Tongue (tissue), 2 donors: ENCODE data around the gene KCNJ5. TPM values are rescaled to one million over a fixed set of nuclear protein-coding genes. Genes with fewer than 3 reads are reported as not detected.

Experiments used
- DNase-seq: peaks from one replicate; pipeline ENCODE4 v3.0.0-alpha.2; 2015
- total RNA-seq: library from RNA; depleted of rRNA; stranded (reverse); fragments of >200 nt; gene quantifications from one replicate; pipeline ENCODE4 v1.2.3, GENCODE V29; 2014

Gene KCNJ5
- total RNA-seq, 1 donor from 2014 or later = 6.1 TPM

DNA sequence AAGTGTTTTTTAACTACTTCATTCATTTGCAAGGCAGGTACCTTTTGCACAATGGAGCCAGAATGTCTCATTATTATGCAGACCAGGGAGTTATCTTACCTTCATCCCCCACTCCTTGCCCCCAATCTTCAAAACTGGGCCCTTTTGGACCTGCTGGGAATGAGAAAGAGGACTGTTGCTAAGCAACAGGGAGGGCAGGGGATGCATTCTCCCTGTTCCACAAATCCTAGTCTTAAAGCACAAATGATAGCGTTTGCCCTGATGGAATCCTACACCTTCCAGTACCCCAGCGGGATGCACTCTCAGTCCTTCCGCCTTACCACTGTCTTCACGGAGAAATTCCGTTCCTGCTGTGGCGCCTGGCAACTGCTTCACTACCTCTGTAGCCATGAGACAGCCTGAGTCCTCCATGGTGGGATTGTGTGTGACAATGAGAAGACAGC lies 20.0 kb upstream of the KCNJ5 start:
- no peak for DNase-seq

DNA sequence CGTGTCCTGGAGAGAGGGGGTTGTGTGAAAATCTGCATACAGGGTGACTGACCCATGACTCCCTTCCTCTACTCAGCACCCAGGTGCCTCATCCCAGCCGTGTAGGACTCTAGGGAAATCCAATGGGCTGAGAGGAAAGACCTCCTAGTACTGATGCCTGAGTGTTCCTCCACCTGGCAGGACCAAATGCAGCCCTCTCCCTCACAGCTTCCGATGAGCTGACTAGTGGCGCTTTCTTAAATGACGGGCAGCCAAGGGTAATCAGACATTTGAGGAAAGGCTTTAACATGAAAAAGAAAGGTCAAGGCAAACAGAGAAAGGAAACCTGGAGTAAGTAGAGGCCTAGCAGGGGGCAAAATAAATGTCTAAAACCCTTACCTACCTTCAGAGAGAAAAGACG lies 19.1 kb upstream of the KCNJ5 start:
- DNase-seq = no peak

GRCh38 chr11:128872594-128872993 lies 18.6 kb upstream of the KCNJ5 start:
- DNase-seq = no peak

- peak; percentile 59 for DNase-seq
Measured at GRCh38 chr11:128874427-128874826, 16.7 kb upstream of the KCNJ5 start.

GRCh38 chr11:128876133-128876650 lies 15.0 kb upstream of the KCNJ5 start:
- DNase-seq = no peak

- no peak for DNase-seq
Measured at GRCh38 chr11:128877726-128878125, 13.4 kb upstream of the KCNJ5 start.

- no peak for DNase-seq
Measured at GRCh38 chr11:128878455-128878854, 12.7 kb upstream of the KCNJ5 start.

GRCh38 chr11:128879817-128880216 lies 11.3 kb upstream of the KCNJ5 start:
- no peak for DNase-seq

DNA sequence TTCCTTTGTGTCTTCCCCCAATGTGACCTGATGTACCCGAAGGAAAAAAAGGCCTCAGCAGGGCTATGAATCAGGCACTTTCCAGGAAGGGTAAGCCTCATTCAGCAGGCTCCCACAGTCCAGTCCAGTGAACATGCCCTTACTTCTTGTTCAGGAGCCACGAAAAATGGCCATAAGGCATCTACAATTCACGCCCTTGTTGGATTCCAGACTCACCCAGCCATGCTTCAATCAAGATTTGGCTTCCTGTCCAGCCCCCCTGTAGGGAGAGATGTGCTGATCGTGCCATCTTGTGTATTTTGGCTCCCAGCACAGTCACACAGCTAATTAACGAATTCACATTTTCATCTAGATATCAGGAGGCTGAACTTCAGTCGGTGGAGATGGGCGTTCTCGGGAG lies 9.9 kb upstream of the KCNJ5 start:
- DNase-seq = no peak

DNA sequence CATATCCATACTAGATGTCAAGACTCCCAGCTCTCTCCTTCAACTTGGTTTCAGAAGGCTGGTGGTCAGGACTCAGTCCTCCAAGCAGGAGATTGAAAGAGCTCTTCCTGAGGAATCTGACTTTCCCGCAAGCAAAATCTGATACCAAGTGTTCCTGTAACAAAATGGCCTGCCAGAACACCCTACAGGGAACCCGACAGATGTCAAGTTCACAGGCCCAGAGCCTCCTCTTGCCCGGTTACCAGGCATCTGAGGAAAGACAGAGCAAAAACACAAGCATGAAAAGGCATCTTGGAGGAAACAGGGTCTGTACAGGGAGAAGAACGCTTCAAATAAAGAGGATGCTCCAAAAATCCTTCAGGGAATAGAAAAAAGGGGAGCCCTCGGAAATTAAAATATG lies 8.7 kb upstream of the KCNJ5 start:
- DNase-seq = no peak

DNA sequence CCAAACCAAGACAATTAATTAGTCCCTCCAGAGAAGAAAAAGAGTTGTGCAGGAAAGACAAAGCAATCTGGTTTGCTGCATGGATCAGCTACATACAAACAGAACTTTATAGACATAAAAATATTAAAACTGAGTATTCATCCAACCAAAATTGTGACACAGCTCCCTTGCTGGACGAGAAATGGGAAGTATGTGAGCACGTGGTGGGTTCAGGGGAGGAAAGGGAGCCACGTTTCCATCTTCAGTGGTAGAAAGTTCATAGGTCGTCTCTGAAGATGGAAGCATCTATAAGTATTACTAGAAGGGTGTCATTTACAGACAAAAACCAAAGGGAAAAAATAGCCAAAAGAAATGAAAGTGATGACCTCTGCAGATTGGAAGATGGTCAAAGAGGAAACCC lies 7.1 kb upstream of the KCNJ5 start:
- no peak for DNase-seq

DNA sequence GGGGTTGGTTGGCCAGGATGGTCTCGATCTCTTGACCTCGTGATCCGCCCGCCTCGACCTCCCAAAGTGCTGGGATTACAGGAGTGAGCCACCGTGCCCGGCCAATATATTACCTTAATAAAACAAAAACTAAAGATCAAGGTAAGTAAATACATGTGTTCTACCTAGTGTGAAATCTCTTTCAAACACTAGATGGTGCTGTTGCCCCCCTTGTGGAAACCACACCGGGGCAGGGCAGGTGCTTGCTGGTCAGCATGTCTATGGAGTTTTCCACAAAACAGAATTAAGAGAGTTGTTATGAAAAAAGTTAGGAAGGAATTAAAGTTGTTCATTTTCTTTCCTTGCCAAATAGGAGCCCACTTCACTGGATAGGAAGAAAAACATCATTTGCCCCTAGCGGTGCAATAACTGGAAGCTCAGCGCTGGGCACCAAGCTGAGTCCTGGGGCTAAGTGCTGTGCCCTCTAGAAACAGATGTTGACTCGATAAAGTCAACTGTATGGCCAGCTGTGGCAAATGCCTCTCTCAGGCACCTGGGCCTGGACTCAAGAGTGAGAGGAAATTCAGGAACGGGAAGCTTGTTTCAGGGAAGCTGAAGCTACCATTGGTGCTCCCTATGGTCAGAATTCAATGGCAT lies 6.3 kb upstream of the KCNJ5 start:
- peak; percentile 89 for DNase-seq

DNA sequence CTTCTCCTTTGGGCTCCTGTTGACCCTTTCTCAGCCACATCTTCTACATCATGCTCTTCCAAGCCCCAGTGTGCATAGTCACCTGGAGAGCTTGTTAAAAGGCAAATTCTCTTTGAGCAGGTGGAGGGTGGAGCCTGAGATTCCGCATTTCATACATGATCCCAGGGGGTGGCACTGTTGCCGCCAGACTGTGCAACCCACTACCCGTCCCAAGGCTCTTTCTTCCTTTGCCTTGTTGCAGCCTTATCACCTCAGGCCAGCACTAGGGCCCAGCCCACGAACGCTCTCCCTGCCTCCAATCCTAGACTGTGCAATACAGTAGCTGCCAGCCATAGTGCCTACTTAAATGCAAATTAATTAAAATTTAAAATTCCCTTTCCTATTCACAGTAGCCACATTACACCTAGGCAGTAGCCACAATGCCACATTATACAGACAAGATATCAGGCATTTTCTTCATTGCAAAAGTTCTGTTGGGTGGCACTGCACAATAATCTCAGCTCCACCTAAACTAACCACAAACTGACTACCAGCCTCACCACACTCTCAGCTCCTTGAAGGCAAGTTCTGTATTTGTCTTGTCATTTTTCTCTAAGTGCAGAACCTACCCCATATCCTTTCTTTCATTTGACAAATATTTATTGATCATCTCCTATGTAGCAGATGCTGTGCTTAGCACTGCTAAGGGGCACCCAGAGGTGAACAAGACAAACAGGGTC lies 4.6 kb upstream of the KCNJ5 start:
- DNase-seq = no peak

GRCh38 chr11:128888034-128888985 lies 2.8 kb upstream of the KCNJ5 start:
- DNase-seq = no peak

GRCh38 chr11:128889657-128890213 lies 1.4 kb upstream of the KCNJ5 start:
- no peak for DNase-seq

- DNase-seq = no peak
Measured at GRCh38 chr11:128890216-128890542, 977 bp upstream of the KCNJ5 start.

GRCh38 chr11:128891913-128892398 lies 800 bp downstream of the KCNJ5 start:
- no peak for DNase-seq

GRCh38 chr11:128892866-128893565 lies 1.9 kb downstream of the KCNJ5 start:
- DNase-seq = peak; percentile 57

DNA sequence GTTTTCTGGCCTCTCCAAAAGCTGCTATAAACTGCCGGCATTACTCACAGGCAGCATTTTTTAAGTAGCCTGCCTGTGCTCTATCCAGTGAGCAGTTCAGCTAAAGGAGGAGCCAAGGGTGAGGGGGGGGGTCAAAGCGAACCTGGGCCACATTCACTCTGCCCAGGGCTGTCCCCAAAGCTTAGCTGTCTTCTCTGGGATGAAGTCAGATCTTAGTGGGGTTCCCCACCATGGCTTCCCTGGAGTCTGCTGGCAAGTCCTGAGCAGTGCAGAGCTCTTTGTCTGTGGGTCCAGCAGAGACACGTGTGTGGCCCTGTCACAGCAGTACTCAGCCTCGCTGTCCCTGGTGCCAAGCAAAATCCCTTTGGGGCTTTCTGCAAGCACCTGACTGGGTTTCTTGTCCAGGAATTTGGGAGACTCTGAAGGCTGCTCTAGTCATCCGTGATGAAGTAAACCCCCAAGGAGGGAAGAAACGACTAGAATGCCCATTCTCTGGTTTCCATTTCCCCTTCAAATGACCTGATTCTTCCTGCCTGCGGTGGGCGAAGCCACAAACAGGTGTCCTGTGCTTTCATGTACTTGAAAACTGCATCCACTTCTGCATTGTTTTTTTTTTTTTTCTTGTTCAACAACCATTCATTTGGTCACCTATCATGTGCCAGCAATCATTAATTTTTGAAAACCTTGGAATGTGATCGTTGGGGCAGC lies 2.6 kb downstream of the KCNJ5 start:
- DNase-seq = no peak

GRCh38 chr11:128894286-128894681 lies 3.1 kb downstream of the KCNJ5 start:
- DNase-seq = no peak

GRCh38 chr11:128894685-128895084 lies 3.5 kb downstream of the KCNJ5 start:
- DNase-seq = no peak
